HG02588 (cell line): ENCODE measurements around the gene TM9SF3.
"Not testable (repeated sequence)": the region's sequence is repeated elsewhere in the genome, so short reads cannot be mapped to it uniquely, and the experiment has no call there.

Experiments used
- ATAC-seq: cut with Tn5 transposase; IDR thresholded peaks from one replicate; pipeline ENCODE4 v1.9.1; 2021; ENCODE audit warnings: mild to moderate bottlenecking, moderate library complexity; ENCODE audit not compliant: unreplicated experiment

Gene TM9SF3

GRCh38 chr10:96570511-96570910 lies 16.3 kb downstream of the TM9SF3 start:
- ATAC-seq, result no peak

DNA sequence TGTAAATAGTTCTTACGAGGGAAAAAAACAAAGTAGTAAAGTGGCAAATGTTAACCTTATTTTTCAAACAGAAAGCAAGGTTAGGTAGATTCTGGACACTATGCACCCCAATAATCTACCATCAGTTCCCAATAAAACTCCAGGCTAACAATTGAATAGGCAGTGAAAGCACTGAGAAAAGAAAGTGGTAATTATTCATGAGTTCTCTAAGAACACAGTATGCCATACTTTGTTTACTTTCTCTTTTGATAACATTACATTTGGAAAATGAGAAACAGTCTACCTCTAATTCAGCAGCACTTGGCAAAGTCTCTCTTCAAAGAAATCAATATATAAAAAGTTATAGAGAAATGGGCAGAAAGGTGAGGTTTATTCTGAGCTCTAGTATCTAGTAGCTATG lies 18.4 kb downstream of the TM9SF3 start:
- ATAC-seq, result no peak

DNA sequence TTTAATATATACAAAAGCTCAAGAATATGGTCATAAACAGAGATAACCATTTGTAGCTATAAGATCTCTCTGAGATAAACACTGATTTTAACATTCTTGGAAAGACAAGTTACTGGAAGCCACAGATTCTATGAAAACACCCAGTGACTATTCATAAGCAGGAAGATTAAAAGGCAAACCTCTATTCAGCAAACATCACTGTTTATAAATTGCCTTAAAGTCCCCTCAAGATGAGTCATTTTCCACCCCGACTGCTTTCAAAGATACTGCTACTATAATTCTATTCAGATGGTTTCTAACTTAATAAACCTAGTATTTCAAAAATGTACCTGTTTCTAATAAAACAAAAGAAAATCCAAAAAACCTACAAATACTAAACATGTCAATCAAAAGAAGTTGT lies 21.0 kb downstream of the TM9SF3 start:
- no peak for ATAC-seq

- ATAC-seq, result no peak
Observed at GRCh38 chr10:96560966-96561887, 25.6 kb downstream of the TM9SF3 start.

DNA sequence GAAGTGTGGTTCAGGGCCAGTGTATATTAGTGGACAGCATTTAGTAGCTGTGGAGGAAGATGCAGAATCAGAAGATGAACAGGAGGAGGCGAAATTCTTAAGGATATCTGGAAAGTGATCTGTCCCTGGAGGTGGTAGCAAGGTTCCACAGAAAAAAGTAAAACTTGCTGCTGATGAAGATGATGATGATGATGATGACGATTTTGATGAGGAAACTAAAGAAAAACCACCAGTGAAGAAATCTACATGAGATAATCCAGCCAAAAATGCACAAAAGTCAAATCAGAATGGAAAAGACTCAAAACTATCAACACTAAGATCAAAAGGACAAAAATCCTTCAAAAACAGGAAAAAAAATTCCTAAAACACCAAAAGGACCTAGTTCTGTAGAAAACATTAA lies 26.3 kb downstream of the TM9SF3 start:
- ATAC-seq, result no peak

- no peak for ATAC-seq
Observed at GRCh38 chr10:96556003-96556402, 30.8 kb downstream of the TM9SF3 start.

DNA sequence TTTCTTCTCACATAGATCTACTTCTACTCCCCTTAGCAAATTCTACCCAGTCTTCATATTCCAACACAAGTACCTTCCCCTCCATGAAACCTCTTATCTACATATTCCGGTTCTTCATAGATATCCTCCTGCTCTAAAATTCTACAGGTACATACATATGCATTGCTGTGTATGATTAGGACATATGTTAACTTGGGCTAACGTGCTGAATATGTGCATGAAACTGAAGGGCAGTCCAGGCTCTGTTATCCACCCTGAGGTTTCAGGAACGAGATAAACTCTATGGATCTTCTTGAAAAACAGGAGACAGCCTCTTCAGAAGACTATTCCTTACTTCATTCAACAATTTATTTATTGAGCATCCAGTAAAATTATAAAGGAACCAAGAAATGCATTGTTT lies 31.5 kb downstream of the TM9SF3 start:
- ATAC-seq, result no peak

- no peak for ATAC-seq
Observed at GRCh38 chr10:96548589-96548988, 38.2 kb downstream of the TM9SF3 start.

DNA sequence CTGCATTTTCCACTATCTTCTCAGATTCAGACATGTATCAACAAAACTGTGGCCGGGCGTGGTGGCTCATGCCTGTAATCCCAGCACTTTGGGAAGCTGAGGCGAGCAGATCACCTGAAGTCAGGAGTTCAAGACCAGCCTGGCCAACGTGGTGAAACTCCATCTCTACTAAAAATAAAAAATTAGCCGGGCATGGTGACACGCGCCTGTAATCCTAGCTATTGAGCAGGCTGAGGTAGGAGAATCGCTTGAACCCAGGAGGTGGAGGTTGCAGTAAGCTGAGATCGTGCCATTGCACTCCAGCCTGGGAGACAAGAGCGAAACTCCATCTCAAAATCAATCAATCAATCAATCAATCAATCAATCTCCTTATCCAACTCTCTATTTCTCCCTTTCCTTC lies 41.3 kb downstream of the TM9SF3 start:
- not testable (repeated sequence) for ATAC-seq

DNA sequence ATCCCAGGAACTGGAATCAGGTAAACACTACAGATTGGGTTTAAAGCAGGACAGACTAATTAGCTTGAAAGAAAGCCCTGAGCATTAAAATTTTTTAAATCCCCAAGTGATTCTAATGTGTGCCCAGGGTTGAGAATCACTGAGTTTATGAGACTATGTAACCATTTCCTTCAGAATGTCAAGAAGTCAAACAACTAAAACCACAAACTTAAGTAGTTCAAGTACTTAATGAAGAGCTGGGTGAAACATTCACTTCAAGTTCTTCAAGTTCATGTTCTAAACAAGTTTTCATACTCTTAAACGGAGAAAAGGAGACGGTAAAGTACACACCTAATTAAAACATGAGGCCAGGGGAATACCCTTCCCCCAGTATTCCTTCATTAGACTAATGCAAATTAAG lies 44.9 kb downstream of the TM9SF3 start:
- no peak for ATAC-seq

- ATAC-seq, result no peak
Observed at GRCh38 chr10:96540240-96540639, 46.6 kb downstream of the TM9SF3 start.

GRCh38 chr10:96538683-96539082 lies 48.1 kb downstream of the TM9SF3 start:
- ATAC-seq, result no peak

- no peak for ATAC-seq
Observed at GRCh38 chr10:96536129-96536528, 50.7 kb downstream of the TM9SF3 start.

- ATAC-seq, result no peak
Observed at GRCh38 chr10:96532523-96532922, 54.3 kb downstream of the TM9SF3 start.

DNA sequence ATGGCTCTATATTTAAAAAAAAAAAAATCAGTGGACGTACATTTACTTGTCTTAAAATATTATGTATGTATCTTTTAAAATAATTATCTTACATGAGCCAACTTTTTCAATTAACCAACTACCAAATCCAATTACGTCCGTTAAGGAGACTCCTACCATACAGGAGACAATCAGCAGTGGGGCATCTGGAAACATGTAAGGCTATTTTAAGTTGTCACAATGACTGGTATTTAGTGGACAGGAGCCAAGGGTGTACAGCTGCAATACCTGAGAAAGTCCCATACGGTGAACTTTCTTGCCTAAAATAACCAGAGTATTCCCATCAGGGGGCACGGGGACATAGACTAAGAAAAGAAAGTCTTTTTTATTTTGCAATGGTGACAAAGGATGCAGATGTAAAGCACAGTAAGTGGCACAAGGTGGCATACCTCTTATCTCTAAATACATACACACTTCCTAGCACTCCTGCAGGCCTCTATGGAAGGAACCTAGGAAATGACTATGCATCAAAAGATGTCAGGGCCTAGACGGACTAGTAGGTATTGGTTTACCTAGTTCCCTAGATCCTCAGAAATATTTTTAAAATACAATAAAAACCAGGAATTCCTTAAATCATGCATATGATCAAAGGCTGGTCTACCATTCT lies 57.1 kb downstream of the TM9SF3 start:
- no peak for ATAC-seq

- ATAC-seq, result no peak
Observed at GRCh38 chr10:96524741-96525140, 62.1 kb downstream of the TM9SF3 start.

DNA sequence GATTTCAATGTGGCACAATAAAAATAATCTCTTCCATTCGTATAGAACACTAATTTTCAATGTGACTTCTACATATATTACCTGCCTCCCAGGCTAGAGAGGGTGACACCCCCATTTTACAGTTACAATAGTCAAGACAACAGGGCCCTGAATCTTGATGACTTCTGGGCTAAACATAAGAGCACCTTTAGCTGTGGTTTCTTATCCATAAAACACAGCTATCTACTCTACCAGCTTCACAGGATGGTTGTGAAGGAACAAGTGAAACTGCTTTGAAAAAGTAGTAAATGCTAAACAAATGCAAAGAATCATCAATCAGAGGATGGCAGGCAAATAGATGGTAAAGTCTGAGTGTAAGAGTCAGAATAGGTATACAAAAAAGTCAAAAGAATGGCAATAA lies 69.5 kb downstream of the TM9SF3 start:
- no peak for ATAC-seq

- no peak for ATAC-seq
Observed at GRCh38 chr10:96516337-96516736, 70.5 kb downstream of the TM9SF3 start.

GRCh38 chr10:96513698-96514561 lies 72.9 kb downstream of the TM9SF3 start, which contains the start of gene TLL2:
Gene TLL2 (minus strand): TSS chr10:96513926. CDS start chr10:96513685, 241 bp downstream.
- peak; percentile 82 for ATAC-seq

DNA sequence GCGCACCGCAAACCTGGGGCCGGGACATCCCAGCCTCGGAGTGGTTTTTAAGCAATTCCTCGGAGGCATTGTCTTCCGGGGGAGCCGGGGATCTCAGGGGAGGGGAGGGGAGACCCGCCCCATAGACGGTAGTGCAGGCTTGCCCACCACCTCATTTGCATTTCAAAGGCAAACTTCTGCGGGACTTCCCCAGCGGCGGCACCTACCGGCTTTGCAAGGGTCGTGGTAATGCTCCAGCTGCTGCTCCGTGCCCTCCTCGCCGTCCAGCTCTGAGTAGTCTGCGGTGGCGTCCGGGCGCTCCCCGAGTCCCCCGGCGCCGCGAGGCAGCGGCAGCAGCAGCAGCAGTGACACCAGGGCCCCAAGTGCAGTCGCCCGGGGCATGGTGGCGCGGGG lies 73.5 kb downstream of the TM9SF3 start:
- peak; percentile 42 for ATAC-seq
